Esophagus muscularis mucosa (tissue), 4 donors: ENCODE data around the gene PLD3. TPM values are rescaled to one million over a fixed set of nuclear protein-coding genes. Genes with fewer than 3 reads are reported as not detected.

Experiments
- DNase-seq: peaks from one replicate; pipeline ENCODE4 v3.0.0-alpha.2; 2017; ENCODE audit errors: extremely low spot score
- H3K27ac ChIP-seq, 4 donors: fragments of 200-600 bp; sonication (generic); replicated peaks in 1 of 4; 1 replicate in 3 of 4; 2 replicates in 1 of 4; pipeline ENCODE4 v1.5.1; 2016 to 2019; ENCODE audit warnings: mild to moderate bottlenecking in 1 of 4
- H3K27me3 ChIP-seq, 4 donors: fragments of 200-600 bp; sonication (generic); one replicate each; pipeline versions ENCODE4 v1.5.1 to v1.6.0; 2016 to 2019
- H3K36me3 ChIP-seq, 4 donors: fragments of 200-600 bp; sonication (generic); one replicate each; pipeline ENCODE4 v1.5.1; 2016 to 2019
- H3K4me1 ChIP-seq, 4 donors: fragments of 200-600 bp; sonication (generic); one replicate each; pipeline ENCODE4 v1.5.1; 2016 to 2019
- H3K4me3 ChIP-seq, 4 donors: fragments of 200-600 bp; sonication (generic); 1 replicate in 2 of 4; 2 replicates in 2 of 4; pipeline ENCODE4 v1.5.1; 2016 to 2019; ENCODE audit warnings: mild to moderate bottlenecking in 4 of 4, moderate library complexity in 1 of 4
- H3K9me3 ChIP-seq, 4 donors: fragments of 200-600 bp; sonication (generic); 1 replicate in 3 of 4; 2 replicates in 1 of 4; pipeline ENCODE4 v1.5.1; 2016 to 2019
- EP300 ChIP-seq: sonication (generic); formaldehyde crosslinking; IDR thresholded peaks from one replicate; pipeline ENCODE4 v1.6.1; 2017; ENCODE audit warnings: antibody characterized with exemption
- POLR2A ChIP-seq: fragments of 450-650 bp; IDR thresholded peaks from one replicate; pipeline ENCODE4 v1.6.1; 2017; ENCODE audit warnings: antibody characterized with exemption, moderate library complexity, mild to moderate bottlenecking, low read depth
- POLR2AphosphoS5 ChIP-seq, 2 donors: sonication (generic); formaldehyde crosslinking; IDR thresholded peaks; one replicate each; pipeline ENCODE4 v1.6.1; 2017; ENCODE audit warnings: antibody characterized with exemption in 2 of 2
- WGBS: methylation state at CpG from one replicate; pipeline ENCODE4 v1.1.5; 2018; 5-methylcytosine and 5-hydroxymethylcytosine counted together
- intact Hi-C: fragments of 100-400 bp; cut with DNase I; formaldehyde crosslinking; loops from one replicate; pipeline ENCODE4 v1.15.1; 2023
- total RNA-seq, 4 donors: library from RNA; depleted of rRNA; stranded (reverse); fragments of >200 nt; gene quantifications; one replicate each; pipeline versions ENCODE4 v1.1.0 to v1.2.1, GENCODE V29; 2016
- TF ChIP-seq, protein P1 (sequence below), 3 experiments: fragments of 200-600 bp in 2 of 3; fragments of 450-650 bp in 1 of 3; sonication (generic) in 2 of 3; IDR thresholded peaks; one replicate each; pipeline ENCODE4 v1.5.1; 2017 to 2019; ENCODE audit warnings: antibody characterized with exemption in 3 of 3, mild to moderate bottlenecking in 2 of 3, moderate library complexity in 1 of 3

Gene PLD3
- total RNA-seq, 4 donors from 2014 or later, result 206 to 280 (median 223) TPM

GRCh38 chr19:40348961-40349507 is 539 bp downstream of the PLD3 start:
- Histone ChIP-seq H3K9me3 (no peaks in the 10 kb centered on the region), H3K27me3 (no peaks in the 10 kb centered on the region), H3K4me3 (peak overlapping the region; percentile 63 to 90 (median 70)), H3K27ac (peak overlapping the region; percentile 71 to 86 (median 79)), H3K4me1 (peaks cover 9 to 45% (median 33%) of the 10 kb centered on the region in 4 donors), H3K36me3 (no peaks in the 10 kb centered on the region)
- WGBS, result 15% methylated on average over 17 of the region's 17 CpGs
- intact Hi-C loops, result no loop called here
- no peak for DNase-seq
- TF ChIP-seq EP300 (no peak), POLR2AphosphoS5 (IDR thresholded peaks at IDR 0.05) (peak in 1 of 2 donors; percentile 27)
- TF ChIP-seq, protein P1, sequence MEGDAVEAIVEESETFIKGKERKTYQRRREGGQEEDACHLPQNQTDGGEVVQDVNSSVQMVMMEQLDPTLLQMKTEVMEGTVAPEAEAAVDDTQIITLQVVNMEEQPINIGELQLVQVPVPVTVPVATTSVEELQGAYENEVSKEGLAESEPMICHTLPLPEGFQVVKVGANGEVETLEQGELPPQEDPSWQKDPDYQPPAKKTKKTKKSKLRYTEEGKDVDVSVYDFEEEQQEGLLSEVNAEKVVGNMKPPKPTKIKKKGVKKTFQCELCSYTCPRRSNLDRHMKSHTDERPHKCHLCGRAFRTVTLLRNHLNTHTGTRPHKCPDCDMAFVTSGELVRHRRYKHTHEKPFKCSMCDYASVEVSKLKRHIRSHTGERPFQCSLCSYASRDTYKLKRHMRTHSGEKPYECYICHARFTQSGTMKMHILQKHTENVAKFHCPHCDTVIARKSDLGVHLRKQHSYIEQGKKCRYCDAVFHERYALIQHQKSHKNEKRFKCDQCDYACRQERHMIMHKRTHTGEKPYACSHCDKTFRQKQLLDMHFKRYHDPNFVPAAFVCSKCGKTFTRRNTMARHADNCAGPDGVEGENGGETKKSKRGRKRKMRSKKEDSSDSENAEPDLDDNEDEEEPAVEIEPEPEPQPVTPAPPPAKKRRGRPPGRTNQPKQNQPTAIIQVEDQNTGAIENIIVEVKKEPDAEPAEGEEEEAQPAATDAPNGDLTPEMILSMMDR (IDR thresholded peaks at IDR 0.05), result no peak

DNA sequence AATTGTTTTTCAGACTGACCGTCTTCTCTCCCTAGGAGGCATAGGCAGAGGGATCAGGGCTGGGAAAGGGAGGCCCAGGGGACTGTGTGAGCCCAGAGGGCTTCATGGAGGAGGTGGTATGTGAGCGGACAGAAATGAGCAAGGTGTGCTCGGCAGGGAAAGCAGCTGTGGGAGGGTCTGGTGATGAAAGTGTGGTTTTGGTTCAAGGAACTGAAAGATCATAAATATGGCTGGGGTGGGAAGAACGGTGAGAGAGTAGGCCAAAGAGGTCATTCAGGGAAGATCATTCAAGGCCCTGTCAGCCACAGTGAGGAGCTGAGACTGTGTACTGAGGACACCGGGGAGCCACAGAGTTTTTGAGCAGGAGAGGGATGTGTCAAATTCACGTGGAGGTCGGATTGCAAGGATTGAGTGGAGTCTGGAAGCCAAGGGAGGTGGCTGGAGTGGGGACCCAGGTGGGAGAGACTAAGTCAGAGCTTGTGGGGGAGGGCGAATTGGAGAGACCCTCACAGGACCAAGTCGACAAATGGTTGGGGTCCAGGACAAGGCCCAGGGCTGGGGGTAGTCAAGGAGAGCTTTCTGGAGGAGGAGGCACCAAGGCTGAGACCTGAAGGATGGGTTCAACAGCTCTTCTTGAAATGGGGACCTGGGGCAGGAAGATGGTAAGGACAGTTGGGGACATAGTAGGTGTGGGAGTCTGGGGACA is 7.6 kb downstream of the PLD3 start:
- Histone ChIP-seq H3K36me3 (peaks cover 0 to 18% (median 11%) of the 10 kb centered on the region in 4 donors), H3K27me3 (no peaks in the 10 kb centered on the region), H3K4me1 (peaks cover 0 to 25% (median 8%) of the 10 kb centered on the region in 4 donors), H3K4me3 (no peak overlapping the region), H3K9me3 (no peaks in the 10 kb centered on the region), H3K27ac (no peak overlapping the region)
- 71% methylated on average over 9 of the region's 9 CpGs for WGBS
- TF ChIP-seq EP300, result no peak
- TF ChIP-seq, protein P1 (IDR thresholded peaks at IDR 0.05), result no peak
- no peak for TF ChIP-seq POLR2AphosphoS5 (IDR thresholded peaks at IDR 0.05)
- no peak for TF ChIP-seq POLR2A
- no peak for DNase-seq
- intact Hi-C loops, result no loop called here

DNA sequence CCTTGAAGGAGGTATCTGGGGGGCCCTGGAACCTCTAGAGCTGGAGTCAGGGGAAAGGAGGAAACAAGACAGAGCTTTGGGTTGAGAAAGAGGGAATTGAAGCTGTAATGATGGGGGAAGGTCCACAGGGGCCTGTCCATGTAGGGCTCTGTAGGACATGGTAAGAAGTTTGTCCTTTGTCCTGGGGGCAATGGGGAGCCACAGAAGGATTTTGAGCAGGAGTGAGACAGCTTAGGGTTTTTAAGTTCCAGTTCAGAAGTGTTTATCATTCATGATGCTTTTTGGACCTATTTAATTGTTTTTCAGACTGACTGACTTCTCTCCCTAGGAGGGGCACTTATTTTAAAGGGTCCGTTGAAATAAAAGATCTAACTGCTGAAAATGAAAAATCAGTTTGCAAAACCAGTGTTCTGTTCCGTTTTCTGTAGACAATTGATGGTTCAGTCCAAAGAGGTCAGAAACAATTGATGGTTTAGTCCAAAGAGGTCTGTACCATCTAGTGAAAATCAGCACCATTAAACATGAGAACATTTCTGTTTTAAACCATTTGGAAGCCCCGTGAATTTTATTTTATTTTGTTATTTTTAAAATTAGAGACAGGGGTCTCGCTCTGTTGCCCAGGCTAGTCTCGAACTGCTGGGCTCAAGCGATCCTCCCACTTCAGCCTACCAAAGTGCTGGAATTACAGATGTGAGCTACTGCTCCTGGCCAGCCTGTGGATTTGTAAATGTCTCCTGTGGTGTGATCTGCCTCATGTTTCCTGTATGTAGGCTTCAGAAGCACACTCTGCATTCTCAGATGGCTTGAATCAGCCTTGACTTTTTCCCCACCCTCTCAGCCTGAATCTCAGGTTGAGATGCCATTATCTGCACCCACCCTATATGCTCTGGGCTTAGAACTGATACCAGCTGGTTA is 8.4 kb downstream of the PLD3 start:
- H3K4me3 ChIP-seq, result no peak overlapping the region
- TF ChIP-seq, protein P1 (IDR thresholded peaks at IDR 0.05), result no peak
- no peak for TF ChIP-seq POLR2A
- TF ChIP-seq POLR2AphosphoS5 (IDR thresholded peaks at IDR 0.05), result no peak
- no peak for TF ChIP-seq EP300
- 84% methylated on average over 6 of the region's 6 CpGs for WGBS
- peaks cover 0 to 20% (median 8%) of the 10 kb centered on the region in 4 donors for H3K4me1 ChIP-seq
- H3K36me3 ChIP-seq, result peaks cover 0 to 21% (median 11%) of the 10 kb centered on the region in 4 donors
- no peaks in the 10 kb centered on the region for H3K9me3 ChIP-seq
- no peaks in the 10 kb centered on the region for H3K27me3 ChIP-seq
- H3K27ac ChIP-seq, result no peak overlapping the region
- intact Hi-C loops, result no loop called here
- no peak for DNase-seq

DNA sequence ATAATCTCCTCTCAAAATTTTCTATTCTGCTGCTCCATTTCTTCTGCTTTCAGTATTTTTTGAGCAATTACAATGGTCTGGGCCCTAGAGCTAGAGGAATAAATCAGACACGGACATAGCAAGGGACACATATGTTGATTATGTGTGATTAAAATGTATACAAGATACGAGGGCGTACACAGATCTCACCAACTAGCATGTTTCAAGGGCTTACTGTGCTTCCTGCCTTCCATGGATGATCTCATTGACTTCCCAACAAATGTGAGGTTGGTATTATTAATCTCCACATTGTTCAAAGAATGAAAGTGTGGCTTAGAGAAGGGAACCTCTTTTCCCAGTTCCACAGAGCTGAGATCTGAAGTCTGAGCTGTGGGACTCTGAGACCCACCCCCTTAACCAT is 9.1 kb downstream of the PLD3 start:
- no peak for DNase-seq
- Histone ChIP-seq H3K27ac (no peak overlapping the region), H3K36me3 (peaks cover 0 to 23% (median 11%) of the 10 kb centered on the region in 4 donors), H3K4me3 (no peak overlapping the region), H3K9me3 (no peaks in the 10 kb centered on the region), H3K27me3 (no peaks in the 10 kb centered on the region), H3K4me1 (peaks cover 0 to 20% (median 8%) of the 10 kb centered on the region in 4 donors)
- 58% methylated on average over 3 of the region's 3 CpGs for WGBS
- TF ChIP-seq EP300, result no peak
- TF ChIP-seq POLR2A, result no peak
- TF ChIP-seq, protein P1 (IDR thresholded peaks at IDR 0.05), result no peak
- no peak for TF ChIP-seq POLR2AphosphoS5 (IDR thresholded peaks at IDR 0.05)
- intact Hi-C loops, result no loop called here
